GM21717 (cell line): Measurements from ENCODE around the gene PIGL.

Source experiments
- ATAC-seq: cut with Tn5 transposase; IDR thresholded peaks from one replicate; pipeline ENCODE4 v1.9.1; 2021; ENCODE audit warnings: mild to moderate bottlenecking, moderate library complexity; ENCODE audit not compliant: unreplicated experiment

PIGL gene

DNA sequence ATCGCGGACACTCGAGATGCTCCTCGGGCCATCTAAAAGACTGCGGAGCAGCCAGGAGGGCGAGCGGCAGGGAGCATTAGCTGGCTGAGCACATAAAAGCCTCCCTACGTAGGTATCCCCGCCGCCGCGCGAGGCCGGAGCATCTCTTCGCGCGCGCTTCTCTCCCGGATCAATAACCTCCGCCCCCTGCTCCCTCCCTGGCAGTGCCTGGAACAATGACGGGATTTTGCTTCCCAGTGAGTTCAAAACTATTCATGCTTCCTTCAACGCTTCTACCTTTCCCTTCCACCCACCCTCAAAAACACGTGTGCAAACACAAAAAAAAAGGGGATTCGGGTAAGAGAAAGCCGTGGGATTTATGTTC, 135.3 kb downstream of the PIGL start:
- peak; percentile 4 for ATAC-seq

- ATAC-seq: peak; percentile 46
Observed at GRCh38 chr17:16352667-16353316, 135.8 kb downstream of the PIGL start.

- peak; percentile 47 for ATAC-seq
Observed at GRCh38 chr17:16353317-16354174, 136.5 kb downstream of the PIGL start, which contains the start of gene CENPV. CENPV (minus strand) TSS chr17:16353469; CDS start chr17:16353436, 33 bp downstream.

DNA sequence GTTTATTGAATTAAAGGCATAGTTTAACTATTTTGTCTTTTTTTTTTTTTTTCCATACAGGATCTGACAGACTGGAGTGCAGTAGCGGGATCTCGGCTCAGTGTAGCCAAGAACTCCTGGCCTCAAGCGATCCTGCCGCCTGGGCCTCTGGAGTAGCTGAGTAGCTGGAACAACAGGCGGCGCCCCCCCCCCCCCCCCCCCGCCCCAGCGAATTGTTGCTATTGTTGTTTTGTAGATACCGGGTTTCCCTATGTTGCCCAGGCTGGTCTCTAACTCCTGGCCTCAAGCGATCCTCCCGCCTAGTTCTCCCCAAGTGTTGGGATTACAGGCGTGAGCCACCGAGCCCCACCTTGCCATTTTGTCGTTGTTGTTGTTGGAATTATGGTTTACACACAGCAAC, 137.6 kb downstream of the PIGL start:
- no peak for ATAC-seq

DNA sequence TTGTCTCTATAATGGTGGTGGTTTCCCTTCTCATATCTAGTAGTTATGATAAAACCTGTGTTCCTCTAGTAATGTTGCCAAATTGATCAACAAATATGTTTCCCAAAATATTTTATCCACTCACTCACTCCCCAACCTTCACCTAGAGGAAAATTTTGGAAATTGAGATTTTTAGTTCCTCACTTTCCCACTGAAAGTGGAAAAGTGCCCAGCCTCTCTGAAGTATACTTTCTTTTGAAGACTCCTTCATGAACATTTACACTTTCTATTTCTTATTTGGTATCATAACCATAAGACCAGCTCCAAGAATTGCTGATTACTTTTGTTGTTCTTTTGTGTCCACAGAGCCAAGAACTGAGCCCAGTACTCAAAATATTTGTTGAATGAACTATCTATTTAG, 141.4 kb downstream of the PIGL start:
- no peak for ATAC-seq

DNA sequence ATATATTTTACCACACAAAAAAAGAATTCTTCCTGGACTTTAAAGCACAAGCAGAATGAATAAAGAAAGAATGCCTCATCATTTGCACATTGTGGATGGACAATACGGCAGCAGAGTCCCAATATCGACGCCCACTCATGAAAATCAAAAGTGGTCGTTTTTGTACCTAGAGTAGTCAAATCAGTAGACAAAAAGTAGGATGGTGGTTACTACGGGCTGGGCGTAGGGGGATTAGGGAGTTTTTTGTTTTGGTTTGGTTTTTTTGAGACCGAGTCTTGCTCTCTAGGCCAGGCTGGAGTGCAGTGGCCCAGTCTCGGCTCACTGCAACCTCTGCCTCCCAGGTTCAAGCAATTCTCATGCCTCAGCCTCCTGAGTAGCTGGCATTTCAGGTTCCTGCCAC, 144.9 kb downstream of the PIGL start:
- ATAC-seq: no peak

DNA sequence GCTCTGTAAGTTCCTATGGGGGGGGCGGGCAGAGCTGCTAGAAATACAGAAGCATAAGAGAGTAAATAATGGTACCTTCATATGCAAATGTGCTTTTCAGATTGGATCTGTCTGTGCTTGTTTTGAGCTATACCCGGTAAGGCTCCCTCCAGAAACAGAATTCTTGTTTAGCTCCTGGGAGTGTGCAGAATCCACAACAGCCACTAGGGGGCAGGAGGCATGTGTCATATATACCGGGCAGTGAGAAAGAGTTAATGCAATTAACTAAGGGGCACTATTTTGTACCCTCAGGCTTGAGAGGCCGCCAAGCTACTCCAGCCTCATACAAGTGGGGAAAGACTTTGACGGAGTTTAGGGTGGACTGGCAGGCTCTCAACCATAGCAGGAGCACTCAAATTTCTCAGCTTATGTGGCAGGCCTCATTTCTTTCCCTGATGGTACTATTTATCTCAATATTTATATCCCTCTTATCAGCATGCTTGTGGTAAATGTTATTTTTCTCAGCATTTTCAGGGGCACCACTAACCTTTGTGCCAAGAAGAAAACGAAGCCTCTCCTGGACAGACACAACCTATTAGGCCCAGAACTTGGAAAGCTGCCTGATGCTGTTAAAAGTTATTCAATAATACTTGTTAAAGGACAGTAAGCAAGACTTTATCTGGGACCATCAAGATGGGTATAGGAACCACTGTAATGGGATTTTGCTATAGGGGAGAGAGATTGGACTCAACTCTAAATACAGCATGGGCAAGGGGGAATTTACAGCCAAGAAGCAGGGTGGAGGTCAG, 146.9 kb downstream of the PIGL start:
- ATAC-seq: no peak

DNA sequence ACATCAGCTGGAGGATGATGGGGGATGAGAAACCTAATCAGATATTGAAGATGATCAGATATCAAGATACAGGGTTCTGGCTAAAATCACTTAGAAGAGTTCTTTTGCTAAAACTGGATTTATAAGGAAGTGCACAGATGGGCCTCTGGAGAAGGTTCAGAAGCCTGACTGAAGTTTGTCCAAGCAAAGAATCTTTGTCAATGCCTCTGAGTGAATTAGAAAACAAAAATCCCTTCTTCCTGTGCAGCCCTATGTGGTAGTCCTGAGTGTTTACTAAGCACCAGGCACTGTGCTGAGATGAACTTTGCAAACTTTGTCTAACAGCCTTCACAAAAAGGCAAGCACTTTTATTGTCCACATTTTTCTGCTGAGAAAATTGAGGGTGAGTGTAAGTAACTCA, 147.6 kb downstream of the PIGL start:
- no peak for ATAC-seq

- no peak for ATAC-seq
Observed at GRCh38 chr17:16371742-16372141, 154.7 kb downstream of the PIGL start.

DNA sequence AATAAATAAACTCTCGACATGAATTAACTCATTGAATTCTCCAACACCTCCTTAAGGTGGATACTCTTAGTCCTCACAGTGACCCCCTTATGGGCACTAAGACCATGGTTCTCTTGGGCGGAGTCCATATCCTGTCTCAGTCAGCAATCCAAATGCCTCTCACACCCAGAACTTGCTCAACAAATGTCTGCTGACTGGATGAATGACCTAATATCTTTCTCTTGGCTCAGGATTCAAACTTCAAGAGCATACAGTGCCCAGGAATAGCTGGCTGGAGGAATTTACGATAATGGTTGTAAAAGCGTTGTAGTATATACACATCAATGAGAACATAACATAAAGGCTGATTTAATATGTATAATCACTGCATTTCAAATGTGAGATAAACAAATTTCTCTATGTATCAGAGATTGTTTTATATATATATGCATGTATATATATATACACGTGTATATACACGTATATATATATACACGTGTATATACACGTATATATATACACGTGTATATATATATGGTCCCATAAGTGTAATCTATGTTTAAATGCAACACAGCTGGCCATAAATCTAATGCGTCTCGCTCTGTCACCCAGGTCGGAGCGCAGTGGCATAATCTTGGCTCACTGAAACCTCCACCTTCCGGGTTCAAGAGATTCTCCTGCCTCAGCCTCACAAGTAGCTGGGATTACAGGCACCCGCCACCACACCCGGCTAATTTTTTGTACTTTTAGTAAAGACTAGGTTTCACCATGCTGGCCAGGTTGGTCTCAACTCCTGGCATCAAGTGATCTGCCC, 157.3 kb downstream of the PIGL start:
- ATAC-seq: no peak
